HepG2 (cell line): Measurements from ENCODE around the gene APOC4. TPM values are rescaled to one million over a fixed set of nuclear protein-coding genes. Genes with fewer than 3 reads are reported as not detected.
A peak's percentile ranks its signal among the peaks of the same experiment; 100 is the strongest.
"Not testable (repeated sequence)": the region's sequence is repeated elsewhere in the genome, so short reads cannot be mapped to it uniquely, and the experiment has no call there.

Source experiments
- ATAC-seq: fragments of 200-7000 bp; cut with Tn5 transposase; 3 replicates; pipeline ENCODE4 v1.9.1; 2020; ENCODE audit warnings: mild to moderate bottlenecking, moderate library complexity
- BruUV-seq: library from RNA; stranded (reverse); fragments of 400-500 nt; replicated peaks from 2 replicates; lab custom pipeline; 2021; lab: Mats Ljungman, UMichigan
- CTCF ChIA-PET: fragments of 300-600 bp; formaldehyde crosslinking; extraction: SDS; loops from one replicate; lab custom pipeline; 2021; ENCODE audit warnings: low total read pairs, inconsistent platforms, low intra/inter-chr PET ratio; lab: Yijun Ruan, JAX
- POLR2A ChIA-PET: fragments of 350-600 bp; sonication (Branson Sonifier 250); formaldehyde crosslinking; loops from one replicate; lab custom pipeline; 2020; ENCODE audit warnings: antibody characterized with exemption, inconsistent platforms; lab: Yijun Ruan, JAX
- DNase-seq: peaks from one replicate; pipeline ENCODE4 v3.0.0-alpha.2; 2015; ENCODE audit warnings: low spot score
- FAIRE-seq: peaks from 3 replicates; lab custom pipeline; 2011; peaks lifted over from hg19 to GRCh38; lab: Jason Lieb, UNC
- H2AFZ ChIP-seq: one replicate; pipeline ENCODE4 v1.6.1; 2011; ENCODE audit warnings: low read length, inconsistent platforms
- H3K27ac ChIP-seq: fragments of 300-600 bp; 3 replicates; pipeline ENCODE4 v1.8.0; 2011; ENCODE audit warnings: mixed run types, mild to moderate bottlenecking, mixed read lengths, low read length, inconsistent platforms; ENCODE audit not compliant: insufficient read depth; ENCODE audit errors: extremely low read length
- H3K27me3 ChIP-seq, 2 experiments: fragments of 200-600 bp in 1 of 2; 2 replicates in 1 of 2; 3 replicates in 1 of 2; pipeline versions ENCODE4 v1.6.0 to v1.8.0; 2011; ENCODE audit warnings: low read length in 2 of 2, mild to moderate bottlenecking in 2 of 2, moderate library complexity in 2 of 2, inconsistent platforms in 1 of 2; ENCODE audit not compliant: insufficient read depth in 2 of 2, control insufficient read depth in 1 of 2
- H3K36me3 ChIP-seq, 2 experiments: fragments of 200-600 bp in 1 of 2; replicated peaks in 1 of 2; 2 replicates in 1 of 2; 3 replicates in 1 of 2; pipeline versions ENCODE4 v1.5.1 to v1.8.0; 2011; ENCODE audit warnings: low read length in 2 of 2, inconsistent platforms in 1 of 2; ENCODE audit not compliant: insufficient read depth in 2 of 2, control insufficient read depth in 1 of 2
- H3K4me1 ChIP-seq: 2 replicates; pipeline ENCODE4 v1.5.1; 2012; ENCODE audit warnings: low read length, inconsistent platforms; ENCODE audit not compliant: insufficient read depth
- H3K4me2 ChIP-seq: 2 replicates; pipeline ENCODE4 v1.6.0; 2011; ENCODE audit warnings: low read depth, low read length, inconsistent platforms
- H3K4me3 ChIP-seq, 3 experiments: fragments of 200-600 bp in 1 of 3; sonication (generic), shearing (Covaris generic) in 1 of 3; replicated peaks in 1 of 3; 2 replicates each; pipeline ENCODE4 v1.5.1; 2011 to 2016; ENCODE audit warnings: low read length in 3 of 3, inconsistent platforms in 2 of 3, low read depth in 2 of 3, mild to moderate bottlenecking in 2 of 3, control low read depth in 1 of 3, mixed read lengths in 1 of 3; ENCODE audit not compliant: insufficient read depth in 1 of 3
- H3K79me2 ChIP-seq: one replicate; pipeline ENCODE4 v1.6.1; 2011; ENCODE audit warnings: low read length, inconsistent platforms; ENCODE audit not compliant: insufficient read depth
- H3K9ac ChIP-seq: 2 replicates; pipeline ENCODE4 v1.6.0; 2011; ENCODE audit warnings: mild to moderate bottlenecking, low read depth, low read length, inconsistent platforms; ENCODE audit not compliant: insufficient read depth
- H3K9me3 ChIP-seq: 2 replicates; pipeline ENCODE4 v1.5.1; 2012; ENCODE audit warnings: mild to moderate bottlenecking, low read length
- H4K20me1 ChIP-seq: 2 replicates; pipeline ENCODE4 v1.6.0; 2011; ENCODE audit warnings: inconsistent platforms, mild to moderate bottlenecking, low read length, moderate library complexity; ENCODE audit not compliant: insufficient read depth
- CEBPG ChIP-seq: IDR thresholded peaks from 2 replicates; pipeline ENCODE4 v1.6.1; 2016
- ELF3 ChIP-seq: IDR thresholded peaks from 2 replicates; pipeline ENCODE4 v1.6.1; 2016; ENCODE audit warnings: missing genetic modification reagents, missing compliant biosample characterization
- GZF1 ChIP-seq: sonication (generic); formaldehyde crosslinking; IDR thresholded peaks from 2 replicates; pipeline ENCODE4 v1.5.1; 2020; ENCODE audit warnings: mild to moderate bottlenecking, missing genetic modification reagents
- POLR2G ChIP-seq: fragments of 200-400 bp; formaldehyde crosslinking; IDR thresholded peaks from 2 replicates; pipeline ENCODE4 v1.6.1; 2018; ENCODE audit warnings: mild to moderate bottlenecking, low read depth, low read length, moderate library complexity
- PTBP1 ChIP-seq: fragments of 200-400 bp; formaldehyde crosslinking; IDR thresholded peaks from 2 replicates; pipeline ENCODE4 v1.6.1; 2018; ENCODE audit warnings: low read length, low read depth; ENCODE audit not compliant: poor library complexity, severe bottlenecking
- RFXANK ChIP-seq: IDR thresholded peaks from 2 replicates; pipeline ENCODE4 v1.6.1; 2016
- SAP130 ChIP-seq: IDR thresholded peaks from 2 replicates; pipeline ENCODE4 v1.6.1; 2016; ENCODE audit warnings: low read depth
- ZNF350 ChIP-seq: sonication (generic); formaldehyde crosslinking; IDR thresholded peaks from 2 replicates; pipeline ENCODE4 v1.4.0; 2020; ENCODE audit warnings: mild to moderate bottlenecking, low read depth, missing genetic modification reagents, borderline replicate concordance
- ZNF746 ChIP-seq: sonication (generic); formaldehyde crosslinking; IDR thresholded peaks from 2 replicates; pipeline ENCODE4 v1.8.0; 2022; ENCODE audit warnings: mild to moderate bottlenecking, missing genetic modification reagents
- ZNF776 ChIP-seq: sonication (generic); formaldehyde crosslinking; IDR thresholded peaks from 2 replicates; pipeline ENCODE4 v1.4.0; 2020; ENCODE audit warnings: mild to moderate bottlenecking, missing genetic modification reagents
- WGBS: methylation state at CpG from one replicate; pipeline ENCODE4 v1.1.6; 2017; ENCODE audit warnings: low lambda C conversion rate; 5-methylcytosine and 5-hydroxymethylcytosine counted together
- in situ Hi-C: cut with HindIII; loops from 2 replicates; pipeline ENCODE4 v1.10.0; 2017; ENCODE audit warnings: low pct_unique_long_range_greater_than_20kb; ENCODE audit not compliant: extremely low pct_ligation_motif_present
- intact Hi-C: fragments of 100-400 bp; cut with micrococcal nuclease; formaldehyde crosslinking; loops from one replicate; pipeline ENCODE4 v1.10.0; 2022; ENCODE audit not compliant: unreplicated experiment
- polyA plus RNA-seq, 8 experiments: library from polyadenylated mRNA; depleted of rRNA in 3 of 8; stranded (reverse) in 7 of 8; unstranded in 1 of 8; fragments of >200 nt; fragmentation: Illumina TruSeq in 4 of 8; extraction: Trizol in 4 of 8; gene quantifications; 2 replicates each; pipeline versions ENCODE4 v1.2.1 to v1.2.3, GENCODE V29; 2011 to 2016; ENCODE audit warnings: low read depth in 4 of 8, missing spikeins in 1 of 8, mixed read lengths in 1 of 8; ENCODE audit not compliant: insufficient read depth in 1 of 8
- total RNA-seq, 5 experiments: library from RNA; depleted of rRNA; stranded (reverse); fragments of >200 nt; fragmentation: Illumina TruSeq; extraction: Trizol; gene quantifications; 2 replicates each; pipeline ENCODE4 v1.2.3, GENCODE V29; 2016; ENCODE audit warnings: low read depth in 1 of 5
- TF ChIP-seq, protein P1 (sequence below): sonication (generic); formaldehyde crosslinking; IDR thresholded peaks from 2 replicates; pipeline ENCODE4 v1.4.0; 2020; ENCODE audit warnings: missing genetic modification reagents
- TF ChIP-seq, protein P2 (sequence below), 2 experiments: sonication (generic) in 1 of 2; formaldehyde crosslinking in 1 of 2; IDR thresholded peaks; 2 replicates each; pipeline versions ENCODE4 v1.4.0 to v1.6.1; 2018 to 2020; ENCODE audit warnings: missing genetic modification reagents in 2 of 2, borderline replicate concordance in 1 of 2, low read depth in 1 of 2, mild to moderate bottlenecking in 1 of 2, missing biosample characterization in 1 of 2
- TF ChIP-seq, protein P3 (sequence below): sonication (generic); formaldehyde crosslinking; IDR thresholded peaks from 2 replicates; pipeline ENCODE4 v1.5.0; 2020; ENCODE audit warnings: mild to moderate bottlenecking, missing genetic modification reagents

Gene APOC4
- total and polyA plus RNA-seq, 2 of the 13 experiments (the other 11 are each of a cell fraction or from before 2014, with no cell fraction given): 0.46 TPM; not detected in 1

GRCh38 chr19:44914433-44915206, 27.4 kb upstream of the APOC4 start, which contains the start of gene APOC1:
Gene APOC1 (plus strand): TSS chr19:44914608. CDS start chr19:44914892, 284 bp downstream.
- H3K4me1 ChIP-seq: peaks cover 73% of the 10 kb centered on the region
- H3K4me2 ChIP-seq: peak within 1 kb of the TSS; percentile 74
- H2AFZ ChIP-seq, CTCF ChIA-PET, H3K9me3 ChIP-seq, intact Hi-C loops, H4K20me1 ChIP-seq, H3K27me3 ChIP-seq, H3K36me3 ChIP-seq: not testable (repeated sequence)
- BruUV-seq: TSS peak; percentile 92
- FAIRE-seq (peak; percentile 90), ATAC-seq (peak; percentile 80), DNase-seq (peak; percentile 89)
- WGBS: under 1% methylated on average over 21 of the region's 28 CpGs
- in situ Hi-C loops: loop anchor here (5.0 kb wide), 1 partner anchor 33 kb away; the partner anchor contains the start of gene APOC2
- peaks cover 19% of the 10 kb centered on the region for H3K79me2 ChIP-seq
- peak within 1 kb of the TSS; percentile 88 for H3K27ac ChIP-seq
- peak within 1 kb of the TSS; percentile 53 to 77 (median 60) for H3K4me3 ChIP-seq
- H3K9ac ChIP-seq: peak within 1 kb of the TSS; percentile 84
- POLR2A ChIA-PET: interaction anchor here (0.6 to 14.7 kb wide), 17 partner anchors 10 to 68 kb away, joined by 3 to 317 read pairs (median 7); partner anchors contain the start of genes APOC2, APOE, CLPTM1 and NECTIN2
- peak; percentile 21 for TF ChIP-seq PTBP1
- TF ChIP-seq, protein P1, sequence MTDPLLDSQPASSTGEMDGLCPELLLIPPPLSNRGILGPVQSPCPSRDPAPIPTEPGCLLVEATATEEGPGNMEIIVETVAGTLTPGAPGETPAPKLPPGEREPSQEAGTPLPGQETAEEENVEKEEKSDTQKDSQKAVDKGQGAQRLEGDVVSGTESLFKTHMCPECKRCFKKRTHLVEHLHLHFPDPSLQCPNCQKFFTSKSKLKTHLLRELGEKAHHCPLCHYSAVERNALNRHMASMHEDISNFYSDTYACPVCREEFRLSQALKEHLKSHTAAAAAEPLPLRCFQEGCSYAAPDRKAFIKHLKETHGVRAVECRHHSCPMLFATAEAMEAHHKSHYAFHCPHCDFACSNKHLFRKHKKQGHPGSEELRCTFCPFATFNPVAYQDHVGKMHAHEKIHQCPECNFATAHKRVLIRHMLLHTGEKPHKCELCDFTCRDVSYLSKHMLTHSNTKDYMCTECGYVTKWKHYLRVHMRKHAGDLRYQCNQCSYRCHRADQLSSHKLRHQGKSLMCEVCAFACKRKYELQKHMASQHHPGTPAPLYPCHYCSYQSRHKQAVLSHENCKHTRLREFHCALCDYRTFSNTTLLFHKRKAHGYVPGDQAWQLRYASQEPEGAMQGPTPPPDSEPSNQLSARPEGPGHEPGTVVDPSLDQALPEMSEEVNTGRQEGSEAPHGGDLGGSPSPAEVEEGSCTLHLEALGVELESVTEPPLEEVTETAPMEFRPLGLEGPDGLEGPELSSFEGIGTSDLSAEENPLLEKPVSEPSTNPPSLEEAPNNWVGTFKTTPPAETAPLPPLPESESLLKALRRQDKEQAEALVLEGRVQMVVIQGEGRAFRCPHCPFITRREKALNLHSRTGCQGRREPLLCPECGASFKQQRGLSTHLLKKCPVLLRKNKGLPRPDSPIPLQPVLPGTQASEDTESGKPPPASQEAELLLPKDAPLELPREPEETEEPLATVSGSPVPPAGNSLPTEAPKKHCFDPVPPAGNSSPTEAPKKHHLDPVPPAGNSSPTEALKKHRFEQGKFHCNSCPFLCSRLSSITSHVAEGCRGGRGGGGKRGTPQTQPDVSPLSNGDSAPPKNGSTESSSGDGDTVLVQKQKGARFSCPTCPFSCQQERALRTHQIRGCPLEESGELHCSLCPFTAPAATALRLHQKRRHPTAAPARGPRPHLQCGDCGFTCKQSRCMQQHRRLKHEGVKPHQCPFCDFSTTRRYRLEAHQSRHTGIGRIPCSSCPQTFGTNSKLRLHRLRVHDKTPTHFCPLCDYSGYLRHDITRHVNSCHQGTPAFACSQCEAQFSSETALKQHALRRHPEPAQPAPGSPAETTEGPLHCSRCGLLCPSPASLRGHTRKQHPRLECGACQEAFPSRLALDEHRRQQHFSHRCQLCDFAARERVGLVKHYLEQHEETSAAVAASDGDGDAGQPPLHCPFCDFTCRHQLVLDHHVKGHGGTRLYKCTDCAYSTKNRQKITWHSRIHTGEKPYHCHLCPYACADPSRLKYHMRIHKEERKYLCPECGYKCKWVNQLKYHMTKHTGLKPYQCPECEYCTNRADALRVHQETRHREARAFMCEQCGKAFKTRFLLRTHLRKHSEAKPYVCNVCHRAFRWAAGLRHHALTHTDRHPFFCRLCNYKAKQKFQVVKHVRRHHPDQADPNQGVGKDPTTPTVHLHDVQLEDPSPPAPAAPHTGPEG (CRISPR knock-in tag): peak; percentile 43; the same call in 1 of the 2 replicates
- peak; percentile 9; the same call in 1 of the 2 replicates for TF ChIP-seq SAP130
- 0 out of 2 replicates have a peak, but pooled peaks have one; percentile 63 for TF ChIP-seq ZNF776 (CRISPR knock-in tag)
- TF ChIP-seq, protein P2, sequence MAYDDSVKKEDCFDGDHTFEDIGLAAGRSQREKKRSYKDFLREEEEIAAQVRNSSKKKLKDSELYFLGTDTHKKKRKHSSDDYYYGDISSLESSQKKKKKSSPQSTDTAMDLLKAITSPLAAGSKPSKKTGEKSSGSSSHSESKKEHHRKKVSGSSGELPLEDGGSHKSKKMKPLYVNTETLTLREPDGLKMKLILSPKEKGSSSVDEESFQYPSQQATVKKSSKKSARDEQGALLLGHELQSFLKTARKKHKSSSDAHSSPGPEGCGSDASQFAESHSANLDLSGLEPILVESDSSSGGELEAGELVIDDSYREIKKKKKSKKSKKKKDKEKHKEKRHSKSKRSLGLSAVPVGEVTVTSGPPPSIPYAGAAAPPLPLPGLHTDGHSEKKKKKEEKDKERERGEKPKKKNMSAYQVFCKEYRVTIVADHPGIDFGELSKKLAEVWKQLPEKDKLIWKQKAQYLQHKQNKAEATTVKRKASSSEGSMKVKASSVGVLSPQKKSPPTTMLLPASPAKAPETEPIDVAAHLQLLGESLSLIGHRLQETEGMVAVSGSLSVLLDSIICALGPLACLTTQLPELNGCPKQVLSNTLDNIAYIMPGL (CRISPR knock-in tag; IDR thresholded peaks at IDR 0.05; ENCODE audit: borderline replicate concordance in 1 of 2, low read depth in 1 of 2): peak in 1 of 2 experiments; percentile 79; a peak in 3 of 4 replicates
- TF ChIP-seq GZF1 (CRISPR knock-in tag): 0 out of 2 replicates have a peak, but pooled peaks have one; percentile 26
- TF ChIP-seq, protein P3, sequence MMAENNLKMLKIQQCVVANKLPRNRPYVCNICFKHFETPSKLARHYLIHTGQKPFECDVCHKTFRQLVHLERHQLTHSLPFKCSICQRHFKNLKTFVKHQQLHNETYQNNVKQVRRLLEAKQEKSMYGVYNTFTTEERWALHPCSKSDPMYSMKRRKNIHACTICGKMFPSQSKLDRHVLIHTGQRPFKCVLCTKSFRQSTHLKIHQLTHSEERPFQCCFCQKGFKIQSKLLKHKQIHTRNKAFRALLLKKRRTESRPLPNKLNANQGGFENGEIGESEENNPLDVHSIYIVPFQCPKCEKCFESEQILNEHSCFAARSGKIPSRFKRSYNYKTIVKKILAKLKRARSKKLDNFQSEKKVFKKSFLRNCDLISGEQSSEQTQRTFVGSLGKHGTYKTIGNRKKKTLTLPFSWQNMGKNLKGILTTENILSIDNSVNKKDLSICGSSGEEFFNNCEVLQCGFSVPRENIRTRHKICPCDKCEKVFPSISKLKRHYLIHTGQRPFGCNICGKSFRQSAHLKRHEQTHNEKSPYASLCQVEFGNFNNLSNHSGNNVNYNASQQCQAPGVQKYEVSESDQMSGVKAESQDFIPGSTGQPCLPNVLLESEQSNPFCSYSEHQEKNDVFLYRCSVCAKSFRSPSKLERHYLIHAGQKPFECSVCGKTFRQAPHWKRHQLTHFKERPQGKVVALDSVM (CRISPR knock-in tag): 0 out of 2 replicates have a peak, but pooled peaks have one; percentile 13
- TF ChIP-seq ZNF746: peak; percentile 75
- TF ChIP-seq RFXANK (CRISPR knock-in tag): peak; percentile 100
- TF ChIP-seq ELF3: 0 out of 2 replicates have a peak, but pooled peaks have one; percentile 9
- peak; percentile 91 for TF ChIP-seq POLR2G
- TF ChIP-seq ZNF350 (CRISPR knock-in tag): peak; percentile 48; the same call in 1 of the 2 replicates
- TF ChIP-seq CEBPG (CRISPR knock-in tag): peak; percentile 60
